ENCODE measurements around the gene CRYBG1.

The CRYBG1 gene

DNA sequence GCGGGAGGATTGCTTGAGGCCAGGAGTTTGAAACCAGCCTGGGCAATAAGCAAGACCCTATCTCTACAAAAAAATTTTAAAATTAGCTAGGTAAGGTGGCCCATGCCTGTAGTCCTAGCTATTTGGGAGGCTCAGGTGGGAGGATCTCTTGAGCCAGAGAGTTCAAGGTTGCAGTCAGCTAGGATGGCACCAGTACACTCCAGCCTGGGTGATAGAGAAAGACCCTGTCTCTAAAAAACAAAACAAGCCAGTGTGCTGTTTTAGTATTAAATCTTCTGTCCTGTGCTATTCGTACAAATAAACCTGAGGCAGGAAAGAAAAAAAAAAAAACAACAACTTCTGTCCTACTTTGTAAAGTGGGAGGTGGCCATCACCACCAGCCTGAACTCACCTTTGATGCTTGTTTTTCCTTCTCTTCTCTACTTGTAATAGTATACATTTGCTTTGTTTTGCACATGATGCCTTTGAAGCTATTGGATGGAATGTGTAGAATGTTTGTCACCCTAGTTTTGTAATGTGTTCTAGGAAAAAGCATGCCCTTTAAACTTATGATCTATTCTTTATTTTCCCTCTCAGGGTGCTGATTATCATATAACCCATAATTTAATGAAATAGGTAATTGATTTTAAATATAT is 102.5 kb downstream of the CRYBG1 start:
- DNase-seq, result no peak

DNA sequence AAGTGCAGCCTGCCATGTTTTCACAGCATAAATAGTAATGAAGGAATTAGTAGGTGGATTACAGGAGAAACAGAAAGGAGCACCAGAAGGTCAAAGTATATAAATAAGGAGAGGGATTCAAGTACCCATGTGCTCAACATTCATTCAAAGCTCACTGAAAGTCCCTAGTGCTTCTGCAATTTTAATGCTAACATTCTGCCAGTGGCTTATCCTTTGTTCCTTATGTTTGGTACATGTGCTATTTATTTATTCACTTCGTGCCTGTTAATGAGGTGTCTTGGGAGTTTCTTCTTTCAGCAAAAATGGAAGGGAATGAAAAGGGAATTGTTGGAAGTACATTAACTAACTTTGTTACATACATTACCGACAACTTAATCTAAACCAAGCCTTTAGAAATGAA is 105.7 kb downstream of the CRYBG1 start:
- DNase-seq, result no peak

DNA sequence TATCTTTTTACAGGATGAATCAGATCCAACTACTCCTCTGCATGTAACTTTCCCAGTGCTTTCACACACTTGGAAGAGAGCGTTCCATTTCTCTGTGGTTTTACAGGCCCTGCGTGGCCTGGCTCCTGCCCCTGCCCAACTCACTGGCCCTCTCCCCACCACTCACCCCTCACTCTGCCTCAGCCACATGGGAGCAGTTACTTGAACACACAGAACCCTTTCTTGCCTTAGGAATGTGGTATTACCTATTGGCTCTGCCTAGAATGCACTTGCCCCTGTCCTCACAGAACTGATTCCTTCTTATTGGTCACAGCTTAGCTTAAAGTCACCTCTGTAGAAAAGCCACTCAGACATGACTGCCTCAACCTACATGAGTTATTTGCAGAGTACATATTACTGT is 108.4 kb downstream of the CRYBG1 start:
- no peak for DNase-seq

DNA sequence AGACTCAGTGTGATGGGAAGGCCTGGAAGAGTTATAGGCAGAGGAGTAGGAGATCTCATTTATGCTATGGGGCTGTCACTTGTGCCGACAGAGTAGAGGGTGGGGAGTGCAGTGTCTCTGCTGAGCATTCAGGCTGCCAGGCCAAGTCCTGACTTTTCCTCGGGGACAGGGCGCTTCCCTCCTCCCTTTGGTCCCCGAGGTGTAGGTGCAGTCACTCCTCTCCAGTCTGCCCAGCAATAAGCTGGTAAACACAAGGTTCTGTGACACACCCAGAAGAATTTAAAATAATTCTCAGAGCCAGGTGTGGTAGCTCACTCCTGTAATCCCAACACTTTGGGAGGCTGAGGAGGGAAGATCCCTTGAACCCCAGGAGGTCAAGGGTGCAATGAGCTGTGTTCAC is 109.4 kb downstream of the CRYBG1 start:
- no peak for DNase-seq

DNA sequence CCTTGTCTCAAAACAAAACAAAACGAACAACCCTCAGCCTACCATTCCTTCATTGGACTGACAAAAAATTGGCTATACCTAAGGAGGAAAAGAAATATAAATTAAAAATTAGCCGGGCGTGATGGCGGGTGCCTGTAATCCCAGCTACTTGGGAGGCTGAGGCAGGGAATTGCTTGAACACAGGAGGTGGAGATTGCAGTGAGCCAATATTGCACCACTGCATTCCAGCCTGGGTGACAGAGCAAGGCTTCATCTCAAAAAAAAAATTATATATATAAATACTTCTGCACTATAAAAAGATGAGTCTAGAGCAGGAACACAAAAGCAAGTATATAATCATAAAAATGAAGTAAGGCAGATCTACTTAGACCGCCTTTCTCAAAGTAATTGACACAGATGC is 109.8 kb downstream of the CRYBG1 start:
- no peak for DNase-seq

DNA sequence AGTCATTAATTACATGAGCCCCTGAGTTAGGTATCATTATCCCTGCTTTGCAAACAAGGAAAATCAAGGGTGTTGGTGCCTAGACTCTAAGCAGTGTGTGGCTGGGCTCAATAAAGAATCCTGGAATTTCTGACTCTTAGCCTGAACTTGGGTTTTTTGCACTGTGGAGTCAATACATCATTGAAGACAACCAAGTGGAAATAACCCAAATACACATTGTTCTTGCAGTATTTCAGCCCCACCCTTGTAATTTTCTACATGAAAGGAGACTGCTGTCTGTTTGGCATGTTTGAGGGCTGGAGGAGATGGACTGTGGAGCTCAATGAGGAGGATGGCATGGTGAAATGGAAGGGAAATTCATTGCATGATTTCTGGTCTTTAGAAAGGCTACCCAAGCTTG is 110.3 kb downstream of the CRYBG1 start:
- DNase-seq, result no peak

DNA sequence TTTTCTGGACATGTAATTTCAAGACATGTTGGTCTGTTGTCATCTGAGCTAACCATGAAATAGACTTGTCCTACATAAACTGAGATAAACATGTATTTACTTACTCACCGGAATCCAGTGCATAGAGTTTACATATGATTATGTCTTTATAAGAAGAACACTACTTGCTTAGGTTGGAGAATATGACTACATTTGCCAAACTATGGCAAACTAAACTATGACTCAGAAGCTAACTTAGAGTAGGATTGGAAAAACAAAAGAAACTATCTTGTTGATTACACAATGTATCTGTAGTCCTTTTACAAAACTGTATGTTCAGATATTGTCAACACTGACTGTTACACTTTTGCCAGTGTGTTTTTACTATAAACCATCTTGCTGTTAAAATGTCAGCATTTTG is 113.3 kb downstream of the CRYBG1 start:
- DNase-seq, result no peak

DNA sequence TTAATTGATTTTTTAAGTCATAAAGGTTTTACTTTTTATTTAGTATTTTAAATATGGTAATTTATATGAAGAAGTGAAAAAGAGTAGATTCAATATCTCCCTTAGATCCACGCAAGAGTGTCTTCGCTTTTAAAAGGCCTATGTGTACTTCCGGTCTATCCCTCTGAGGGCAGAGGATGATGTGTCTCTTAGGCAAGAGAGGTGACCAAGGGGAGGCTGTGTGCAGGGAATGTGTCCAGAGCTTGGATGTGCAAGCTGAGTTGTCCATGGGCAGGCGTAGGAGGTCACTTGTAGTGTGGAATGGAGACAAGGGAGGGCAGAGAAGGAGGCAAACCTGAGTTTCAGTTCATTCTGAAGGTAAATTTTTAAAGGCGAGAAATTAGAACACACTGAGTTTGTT is 113.9 kb downstream of the CRYBG1 start:
- DNase-seq, result no peak

DNA sequence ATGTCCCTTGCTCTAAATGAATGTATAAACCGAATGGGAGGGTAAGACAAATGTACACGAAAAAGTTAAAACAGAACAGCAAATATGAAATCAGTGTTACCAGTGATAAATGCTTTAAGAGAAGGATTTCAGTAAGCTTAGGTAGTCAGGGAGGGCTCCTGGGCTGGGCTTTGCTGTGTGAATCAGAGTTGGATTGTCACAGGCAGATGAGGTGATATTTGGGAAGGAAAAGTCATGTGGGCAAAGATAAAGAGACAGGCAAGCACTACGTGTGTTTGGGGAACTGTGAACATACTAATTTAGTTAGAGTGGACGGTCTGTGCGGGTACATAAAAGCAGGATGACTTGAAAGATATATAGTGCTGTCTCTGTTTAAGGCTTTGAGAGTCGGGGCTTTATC is 114.8 kb downstream of the CRYBG1 start:
- DNase-seq, result no peak

DNA sequence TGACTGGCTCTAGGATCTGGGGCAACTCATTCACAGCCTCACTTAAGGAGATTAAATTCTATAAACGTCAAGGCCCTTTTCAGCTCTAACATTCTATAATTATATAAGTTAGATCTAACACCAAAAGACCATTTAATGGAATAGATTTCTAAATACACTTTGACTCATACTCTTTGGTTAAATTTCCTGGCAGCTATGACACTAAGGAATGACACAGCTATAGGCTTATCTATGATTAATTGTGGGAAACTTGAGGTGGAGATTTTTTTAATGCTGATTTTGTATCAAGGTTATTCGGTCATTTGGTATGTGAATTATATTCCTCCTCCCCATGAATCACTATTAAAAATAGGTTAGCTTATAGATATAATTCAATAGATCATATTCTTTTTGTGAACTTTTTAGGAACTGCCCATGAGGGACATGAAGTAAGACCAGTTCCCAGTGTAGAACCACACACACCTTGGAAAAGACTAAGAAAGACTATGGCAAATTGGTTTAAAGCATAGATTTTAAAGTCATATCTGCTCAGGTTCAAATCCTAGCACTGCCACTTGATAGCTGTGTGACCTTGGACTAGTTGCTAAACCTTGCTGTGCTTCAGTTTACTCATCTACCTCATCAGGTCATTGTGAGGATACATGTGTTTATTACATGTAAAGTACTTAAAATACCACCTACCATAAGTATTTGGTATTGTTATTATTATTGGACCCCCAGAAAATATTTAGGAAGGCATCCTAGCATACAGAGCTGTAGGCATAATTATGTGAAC is 116.0 kb downstream of the CRYBG1 start:
- no peak for DNase-seq

DNA sequence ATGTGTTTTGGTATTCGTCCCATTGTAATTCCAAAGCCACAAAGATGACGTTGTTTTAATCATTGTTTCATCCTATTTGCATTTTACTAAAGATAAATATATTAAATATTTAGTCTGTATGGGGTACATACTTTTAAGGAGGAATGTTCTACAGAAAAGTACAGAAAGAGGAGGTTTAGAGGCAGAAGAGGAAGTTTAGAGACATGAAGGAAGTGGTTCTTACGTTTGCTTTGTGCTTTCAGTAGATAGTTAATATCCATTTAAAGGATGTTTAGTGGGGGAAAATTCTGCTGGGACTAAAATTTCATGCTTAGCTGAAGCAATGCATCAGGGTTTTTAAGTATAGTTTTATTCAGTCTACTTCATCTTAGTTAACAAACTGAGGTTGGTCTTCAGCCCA is 116.6 kb downstream of the CRYBG1 start:
- DNase-seq, result no peak

DNA sequence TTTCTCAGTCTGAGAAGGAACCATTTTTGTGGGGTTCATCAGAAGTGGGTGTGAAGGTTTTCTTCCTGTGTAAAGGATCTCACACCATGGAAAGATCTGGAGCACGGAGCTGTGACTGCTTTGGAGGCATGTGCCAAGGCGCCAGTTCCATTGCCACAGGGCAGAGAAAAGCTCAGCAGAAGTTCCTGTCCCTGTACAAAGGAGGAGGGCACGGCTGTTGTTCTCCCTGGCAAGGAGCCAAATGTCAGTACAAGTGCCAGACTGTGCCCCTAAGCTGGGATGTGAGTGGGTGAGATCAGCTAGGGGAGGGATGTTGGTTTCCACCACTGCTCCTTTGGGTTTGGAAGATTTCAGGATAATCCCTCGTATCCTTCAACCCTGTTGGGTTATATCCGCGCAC is 117.3 kb downstream of the CRYBG1 start:
- no peak for DNase-seq

DNA sequence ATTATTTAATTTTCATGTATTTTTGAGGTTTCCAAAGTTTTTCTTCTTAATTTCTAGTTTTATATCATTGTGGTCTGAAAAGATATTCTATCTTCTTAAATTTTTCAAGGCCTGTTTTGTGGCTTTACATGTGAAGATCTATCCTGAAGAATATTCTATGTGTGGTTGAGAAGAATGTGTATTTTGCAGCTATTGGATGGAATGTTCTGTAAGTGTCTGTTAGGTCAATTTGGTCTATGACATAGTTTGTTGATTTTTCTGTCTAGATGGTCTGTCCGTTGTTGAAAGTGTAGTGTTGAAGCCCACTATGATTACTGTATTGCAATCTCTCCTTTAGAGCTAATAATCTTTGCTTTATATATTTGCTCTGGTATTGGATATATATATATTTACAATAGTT is 125.7 kb downstream of the CRYBG1 start:
- no peak for DNase-seq

DNA sequence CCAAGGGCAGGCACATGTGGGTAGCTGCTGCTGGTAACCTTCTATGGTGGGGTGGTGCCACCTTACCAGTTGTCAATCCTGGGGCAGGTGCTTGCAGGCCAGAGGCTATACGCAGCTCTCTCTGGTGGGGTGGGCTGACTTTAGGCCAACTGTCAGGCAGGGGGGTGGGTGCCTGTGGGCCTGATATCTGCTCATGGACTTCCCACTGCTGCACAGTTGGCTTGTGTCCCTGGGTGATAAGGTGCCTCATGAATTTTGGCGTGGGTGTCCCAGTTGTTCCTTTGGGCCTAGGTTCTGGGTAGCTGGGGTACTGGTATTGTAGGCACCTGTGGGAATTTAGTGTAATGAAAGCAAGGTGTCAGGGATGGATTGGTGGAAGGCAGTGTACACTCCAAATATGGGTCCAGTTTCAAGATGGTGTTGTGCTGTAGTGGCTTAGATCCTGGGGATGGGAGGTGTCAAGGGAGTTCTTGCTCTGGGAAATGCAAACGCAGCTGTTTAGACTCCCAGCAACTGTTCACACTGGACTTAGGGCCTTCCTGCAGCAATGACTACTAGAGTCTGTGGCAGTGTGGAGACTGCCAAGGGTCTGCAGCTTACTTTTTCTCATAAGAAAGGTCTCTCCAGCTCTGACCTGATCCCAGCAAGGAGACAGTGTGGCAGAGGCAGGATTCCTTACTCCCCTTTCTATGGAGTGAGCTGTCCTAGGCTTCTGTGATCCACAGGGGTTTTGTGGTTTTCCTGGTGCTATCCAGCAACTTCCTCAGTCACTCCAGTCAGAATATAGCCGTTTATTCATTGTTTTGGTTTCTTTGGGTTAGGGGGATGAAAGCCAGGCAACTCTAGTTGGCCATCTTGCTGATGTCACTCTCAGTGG is 128.2 kb downstream of the CRYBG1 start:
- no peak for DNase-seq

DNA sequence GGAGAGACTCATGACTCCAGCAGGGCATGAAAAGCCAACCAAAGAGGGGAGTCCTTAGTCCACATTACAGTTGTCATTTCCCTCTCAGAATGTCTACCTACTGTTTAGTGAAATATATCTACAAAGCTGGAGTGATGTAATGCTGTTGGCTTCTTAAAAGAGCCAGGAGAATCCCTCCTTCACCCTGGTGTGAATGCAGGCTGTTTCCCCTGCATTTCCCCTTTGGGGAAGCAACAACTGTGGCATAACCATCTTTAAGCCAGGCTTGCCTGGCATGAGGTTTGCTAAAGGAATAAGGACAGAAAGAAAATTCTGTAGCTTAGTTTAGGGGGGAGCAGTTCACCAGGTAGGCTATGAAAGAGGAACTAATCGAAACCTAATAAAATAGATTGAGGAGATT is 129.5 kb downstream of the CRYBG1 start:
- DNase-seq, result no peak

DNA sequence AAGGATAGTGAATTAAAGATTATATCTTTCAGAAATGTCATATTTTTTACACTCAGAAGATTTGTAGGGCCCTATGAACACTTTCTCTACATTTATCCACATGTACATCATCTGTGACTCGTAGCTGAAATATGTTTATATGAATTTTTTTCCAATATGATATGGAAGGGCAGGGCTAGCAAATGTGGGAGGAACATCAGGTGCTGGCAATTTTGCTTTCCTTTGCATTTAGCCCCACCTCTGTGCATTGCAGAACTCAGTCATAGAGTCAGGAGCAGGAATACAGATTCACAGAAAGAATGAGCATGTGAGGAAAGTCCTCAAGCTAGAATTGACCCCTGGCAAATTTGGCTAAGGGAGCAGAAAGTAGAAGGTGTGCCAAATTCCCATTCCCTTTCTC is 129.9 kb downstream of the CRYBG1 start:
- DNase-seq, result no peak

DNA sequence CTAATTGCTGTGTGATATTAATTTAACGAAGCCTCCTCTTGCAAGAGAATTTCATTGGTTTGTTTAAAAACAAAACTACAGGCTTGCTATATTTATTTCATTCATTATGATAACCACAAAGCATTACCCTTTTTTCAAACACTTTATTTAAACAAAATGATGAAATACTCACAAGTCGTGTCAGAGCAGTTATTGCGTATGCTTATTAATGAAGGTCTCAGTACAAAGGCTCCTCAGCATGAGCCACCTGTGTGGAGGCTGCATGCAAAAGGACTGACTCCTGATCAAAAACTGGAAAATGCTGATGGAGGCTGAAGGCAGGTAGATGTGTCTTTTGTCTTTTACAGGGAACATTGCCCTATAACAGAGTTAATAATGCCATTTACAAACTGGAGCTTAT is 130.5 kb downstream of the CRYBG1 start:
- DNase-seq, result no peak

DNA sequence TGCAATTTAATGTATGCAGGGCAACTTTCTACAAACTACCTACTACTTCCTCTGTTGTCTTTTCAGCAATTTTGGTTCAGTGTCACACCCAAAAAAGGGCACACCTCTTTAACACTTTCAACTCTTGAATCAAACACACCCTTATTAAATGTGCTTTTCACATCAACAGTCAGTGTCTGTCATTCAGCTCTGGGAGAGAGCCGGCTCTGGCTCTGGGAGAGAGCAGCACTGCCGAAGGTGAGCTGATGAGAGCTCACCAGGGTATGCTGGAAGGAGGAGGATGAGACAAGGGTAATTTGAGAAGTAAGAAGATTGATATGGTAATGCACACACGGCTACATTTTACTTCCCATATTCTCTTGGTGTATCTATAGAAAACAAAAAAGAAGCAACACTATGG is 134.5 kb downstream of the CRYBG1 start:
- no peak for DNase-seq

DNA sequence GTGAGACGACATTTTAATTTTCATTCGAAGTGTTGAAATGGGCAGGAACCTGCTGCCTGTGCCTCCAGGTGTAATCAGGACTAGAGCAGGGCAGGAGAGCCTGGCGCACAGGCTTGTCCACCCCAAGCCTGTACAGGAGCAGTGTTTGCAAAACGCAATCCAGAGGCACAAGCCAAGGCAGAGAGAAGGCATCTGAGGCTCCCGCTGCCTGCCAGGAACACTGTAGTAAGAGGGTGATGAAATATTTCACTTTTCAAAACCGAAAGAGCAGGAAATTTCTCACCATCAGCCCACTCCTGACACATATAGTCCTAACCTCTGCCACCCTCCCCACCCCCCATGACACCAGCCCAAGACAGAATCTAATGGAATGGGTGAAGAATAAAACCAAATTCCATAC is 136.3 kb downstream of the CRYBG1 start:
- DNase-seq, result no peak

DNA sequence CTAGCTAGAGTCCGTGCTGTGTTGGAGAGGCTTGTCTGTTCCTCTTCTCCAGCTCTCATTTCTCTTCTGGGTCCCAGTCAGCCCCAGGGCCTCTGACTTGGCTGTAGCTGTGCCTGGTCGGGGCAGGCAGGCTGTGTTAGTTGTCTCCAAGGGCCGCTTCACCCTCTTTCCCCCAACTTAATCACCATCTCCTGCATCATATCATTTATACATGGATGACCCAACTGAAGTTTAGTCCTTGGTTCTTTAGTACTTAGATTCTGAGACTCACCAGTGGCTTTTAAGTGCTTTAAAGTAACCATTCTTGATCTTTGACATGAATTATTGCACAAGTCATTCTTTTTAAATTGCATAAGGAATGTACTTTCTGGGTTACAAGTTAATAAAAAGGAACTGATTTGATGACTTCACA is 141.4 kb downstream of the CRYBG1 start:
- no peak for DNase-seq

DNA sequence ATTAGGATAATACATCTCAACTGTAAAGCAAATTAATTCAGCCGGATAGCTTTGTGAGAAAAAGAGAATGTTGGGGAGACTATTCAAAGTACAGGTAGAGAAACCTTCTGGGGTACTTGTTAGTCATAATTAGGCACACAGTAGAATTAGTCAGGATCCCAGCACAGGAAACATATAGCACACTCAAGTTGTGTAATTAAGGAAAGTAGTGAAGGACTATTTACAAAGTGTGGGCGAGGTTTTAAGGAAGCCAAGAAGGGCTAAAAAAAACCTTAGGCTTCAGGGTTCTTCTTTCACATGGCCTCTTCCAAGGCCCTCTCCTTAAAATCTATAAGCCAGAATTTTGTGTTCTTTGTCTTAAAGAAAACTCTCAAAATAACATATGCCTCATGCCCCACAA is 142.0 kb downstream of the CRYBG1 start:
- no peak for DNase-seq

DNA sequence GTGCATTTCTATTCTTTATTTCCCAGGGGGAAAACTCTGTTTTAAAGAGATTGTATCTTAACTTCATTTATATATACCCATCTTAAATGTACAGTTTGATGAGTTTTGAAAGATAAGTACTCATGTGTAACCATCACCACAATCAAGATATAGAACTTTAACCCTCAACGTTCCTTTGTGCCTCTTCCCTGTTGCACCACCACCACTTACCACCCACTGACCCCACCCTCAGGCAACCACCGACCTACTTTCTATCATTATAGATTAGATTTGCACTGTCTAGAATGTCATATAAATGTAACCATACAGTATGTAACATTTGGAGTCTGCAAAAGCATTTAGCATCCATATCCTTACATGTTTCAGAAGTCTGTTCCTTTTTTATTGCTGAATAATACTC is 147.8 kb downstream of the CRYBG1 start:
- no peak for DNase-seq

DNA sequence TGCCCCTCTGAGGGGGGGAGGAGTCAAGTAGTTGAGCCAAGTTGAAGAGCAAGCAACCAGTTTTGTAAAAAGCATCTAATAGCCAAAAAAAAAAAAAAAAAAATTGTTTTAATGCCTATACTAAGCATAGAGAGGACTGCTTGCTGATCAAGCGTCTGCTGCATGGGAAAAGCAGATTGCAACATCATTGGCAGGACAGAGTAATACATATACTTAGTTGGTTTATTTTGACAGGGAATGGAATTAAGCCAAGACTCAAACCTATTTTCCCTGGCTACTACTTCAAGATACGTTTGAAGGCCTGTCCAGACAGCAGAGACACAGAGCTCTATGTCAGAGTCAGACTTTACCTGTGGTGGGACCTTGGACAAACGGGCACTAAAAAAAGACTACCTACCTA is 148.3 kb downstream of the CRYBG1 start:
- no peak for DNase-seq
